ENCODE data around the gene GALK1.

DNA sequence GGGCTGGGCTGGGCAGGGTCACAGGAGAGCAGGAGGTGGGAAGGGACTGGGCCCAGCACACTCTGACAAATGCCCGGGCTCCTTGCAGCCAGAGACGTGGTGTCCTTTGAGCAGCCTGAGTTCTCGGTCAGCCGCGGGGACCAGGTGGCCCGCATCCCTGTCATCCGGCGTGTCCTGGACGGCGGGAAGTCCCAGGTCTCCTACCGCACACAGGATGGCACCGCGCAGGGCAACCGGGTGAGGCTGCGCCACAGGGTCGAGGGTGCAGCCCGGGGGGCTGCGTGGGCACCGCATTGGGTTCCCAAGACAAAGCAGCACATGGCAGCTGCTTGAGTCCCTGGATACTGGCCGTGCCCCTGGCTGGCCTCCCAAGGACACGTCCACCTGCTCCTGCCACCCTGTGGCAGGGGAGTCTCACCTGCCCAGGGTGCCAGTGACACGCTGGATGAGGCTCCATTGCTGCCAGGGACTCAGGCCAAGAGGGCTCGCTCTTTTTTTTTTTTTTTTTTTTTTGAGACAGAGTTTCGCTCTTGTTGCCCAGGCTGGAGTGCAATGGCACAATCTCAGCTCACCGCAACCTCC lies 21.3 kb downstream of the GALK1 start:
- TF ChIP-seq, protein P1, sequence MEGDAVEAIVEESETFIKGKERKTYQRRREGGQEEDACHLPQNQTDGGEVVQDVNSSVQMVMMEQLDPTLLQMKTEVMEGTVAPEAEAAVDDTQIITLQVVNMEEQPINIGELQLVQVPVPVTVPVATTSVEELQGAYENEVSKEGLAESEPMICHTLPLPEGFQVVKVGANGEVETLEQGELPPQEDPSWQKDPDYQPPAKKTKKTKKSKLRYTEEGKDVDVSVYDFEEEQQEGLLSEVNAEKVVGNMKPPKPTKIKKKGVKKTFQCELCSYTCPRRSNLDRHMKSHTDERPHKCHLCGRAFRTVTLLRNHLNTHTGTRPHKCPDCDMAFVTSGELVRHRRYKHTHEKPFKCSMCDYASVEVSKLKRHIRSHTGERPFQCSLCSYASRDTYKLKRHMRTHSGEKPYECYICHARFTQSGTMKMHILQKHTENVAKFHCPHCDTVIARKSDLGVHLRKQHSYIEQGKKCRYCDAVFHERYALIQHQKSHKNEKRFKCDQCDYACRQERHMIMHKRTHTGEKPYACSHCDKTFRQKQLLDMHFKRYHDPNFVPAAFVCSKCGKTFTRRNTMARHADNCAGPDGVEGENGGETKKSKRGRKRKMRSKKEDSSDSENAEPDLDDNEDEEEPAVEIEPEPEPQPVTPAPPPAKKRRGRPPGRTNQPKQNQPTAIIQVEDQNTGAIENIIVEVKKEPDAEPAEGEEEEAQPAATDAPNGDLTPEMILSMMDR (IDR thresholded peaks at IDR 0.05; ENCODE audit: low read depth, low read length), result no peak
- no peak for TF ChIP-seq EZH2phosphoT487 (IDR thresholded peaks at IDR 0.05; ENCODE audit: low read depth)

All from OCI-LY3 (cell line).